AG04449 (cell line): Measurements from ENCODE around the gene METTL25.

Source experiments
- CTCF ChIA-PET: fragments of 350-600 bp; formaldehyde crosslinking; extraction: SDS; loops from one replicate; lab custom pipeline; 2021; ENCODE audit warnings: antibody characterized with exemption; lab: Yijun Ruan, JAX
- POLR2A ChIA-PET: fragments of 400-600, 350-600 bp; formaldehyde crosslinking; extraction: SDS; loops from one replicate; lab custom pipeline; 2020; ENCODE audit warnings: antibody characterized with exemption, inconsistent platforms; lab: Yijun Ruan, JAX
- DNase-seq: peaks from one replicate; pipeline ENCODE4 v3.0.0-alpha.2; 2010; ENCODE audit warnings: low read depth, low spot score
- H3K4me3 ChIP-seq: 2 replicates; pipeline ENCODE4 v1.5.1; 2011; ENCODE audit warnings: low read depth, mild to moderate bottlenecking, control low read depth, low read length
- CTCF ChIP-seq: IDR thresholded peaks from one replicate; pipeline ENCODE4 v1.5.1; 2011; ENCODE audit warnings: mild to moderate bottlenecking, moderate library complexity, low read length, control low read depth, inconsistent platforms; ENCODE audit not compliant: insufficient read depth; ENCODE audit errors: missing control alignments

Gene METTL25

GRCh38 chr12:82461393-82461792 lies 103.1 kb downstream of the METTL25 start:
- H3K4me3 ChIP-seq = no peak overlapping the region
- no peak for DNase-seq
- POLR2A ChIA-PET = no interaction called here
- CTCF ChIA-PET = no interaction called here
- TF ChIP-seq CTCF = no peak

- TF ChIP-seq CTCF = no peak
- POLR2A ChIA-PET = no interaction called here
- CTCF ChIA-PET = no interaction called here
- no peak for DNase-seq
- no peak overlapping the region for H3K4me3 ChIP-seq
These were observed 103.5 kb downstream of the METTL25 start for GRCh38 chr12:82461836-82462235.

GRCh38 chr12:82468563-82468962 lies 110.2 kb downstream of the METTL25 start:
- ChIA-PET POLR2A (no interaction called here), CTCF (no interaction called here)
- H3K4me3 ChIP-seq = no peak overlapping the region
- no peak for DNase-seq
- no peak for TF ChIP-seq CTCF

- DNase-seq = no peak
- TF ChIP-seq CTCF = no peak
- CTCF ChIA-PET = no interaction called here
These were observed 112.7 kb downstream of the METTL25 start for GRCh38 chr12:82470906-82471512.

GRCh38 chr12:82473111-82473754 lies 114.9 kb downstream of the METTL25 start:
- ChIA-PET POLR2A (no interaction called here), CTCF (no interaction called here)
- no peak overlapping the region for H3K4me3 ChIP-seq
- no peak for TF ChIP-seq CTCF
- DNase-seq = no peak

More at GRCh38 chr12:82470906-82471512, 112.7 kb downstream of the METTL25 start:
- POLR2A ChIA-PET = no interaction called here
- H3K4me3 ChIP-seq = no peak overlapping the region

GRCh38 chr12:82474181-82474797 lies 116.0 kb downstream of the METTL25 start:
- ChIA-PET CTCF (no interaction called here), POLR2A (no interaction called here)
- H3K4me3 ChIP-seq = no peak overlapping the region
- DNase-seq = no peak
- TF ChIP-seq CTCF = no peak
